Thyroid gland (tissue), 4 donors: ENCODE measurements around the gene SND1.

Source experiments
- POLR2A ChIP-seq, 2 donors: fragments of 450-650 bp; IDR thresholded peaks; one replicate each; pipeline ENCODE4 v1.6.1; 2017; ENCODE audit warnings: antibody characterized with exemption in 2 of 2, mild to moderate bottlenecking in 2 of 2, moderate library complexity in 1 of 2
- TF ChIP-seq, protein P1 (sequence below), 6 experiments: fragments of 200-600 bp in 3 of 6; fragments of 450-650 bp in 3 of 6; sonication (generic) in 3 of 6; IDR thresholded peaks; one replicate each; pipeline ENCODE4 v1.5.1; 2016 to 2019; ENCODE audit warnings: antibody characterized with exemption in 6 of 6, mild to moderate bottlenecking in 2 of 6, inconsistent platforms in 1 of 6, moderate library complexity in 1 of 6

DNA sequence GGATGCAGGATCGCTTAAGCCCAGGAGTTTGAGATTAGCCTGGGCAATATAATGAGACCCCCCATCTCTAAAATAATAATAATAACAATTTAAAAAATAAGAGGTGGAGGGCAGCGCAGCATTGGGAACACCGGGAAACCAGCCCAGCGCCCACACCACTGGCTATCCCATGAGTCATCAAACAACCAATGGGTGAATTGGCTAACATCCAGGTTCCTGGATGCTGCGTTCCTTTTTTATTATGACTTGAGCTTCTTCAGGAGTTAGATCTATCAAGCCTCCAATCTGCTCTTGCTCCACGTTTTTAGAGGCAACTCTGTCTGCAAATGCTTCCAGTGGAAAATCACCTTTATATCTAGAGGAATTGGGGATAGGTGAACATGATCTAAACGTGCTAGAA, 389.2 kb downstream of the SND1 start:
- TF ChIP-seq, protein P1, sequence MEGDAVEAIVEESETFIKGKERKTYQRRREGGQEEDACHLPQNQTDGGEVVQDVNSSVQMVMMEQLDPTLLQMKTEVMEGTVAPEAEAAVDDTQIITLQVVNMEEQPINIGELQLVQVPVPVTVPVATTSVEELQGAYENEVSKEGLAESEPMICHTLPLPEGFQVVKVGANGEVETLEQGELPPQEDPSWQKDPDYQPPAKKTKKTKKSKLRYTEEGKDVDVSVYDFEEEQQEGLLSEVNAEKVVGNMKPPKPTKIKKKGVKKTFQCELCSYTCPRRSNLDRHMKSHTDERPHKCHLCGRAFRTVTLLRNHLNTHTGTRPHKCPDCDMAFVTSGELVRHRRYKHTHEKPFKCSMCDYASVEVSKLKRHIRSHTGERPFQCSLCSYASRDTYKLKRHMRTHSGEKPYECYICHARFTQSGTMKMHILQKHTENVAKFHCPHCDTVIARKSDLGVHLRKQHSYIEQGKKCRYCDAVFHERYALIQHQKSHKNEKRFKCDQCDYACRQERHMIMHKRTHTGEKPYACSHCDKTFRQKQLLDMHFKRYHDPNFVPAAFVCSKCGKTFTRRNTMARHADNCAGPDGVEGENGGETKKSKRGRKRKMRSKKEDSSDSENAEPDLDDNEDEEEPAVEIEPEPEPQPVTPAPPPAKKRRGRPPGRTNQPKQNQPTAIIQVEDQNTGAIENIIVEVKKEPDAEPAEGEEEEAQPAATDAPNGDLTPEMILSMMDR (IDR thresholded peaks at IDR 0.05), result no peak
- no peak for TF ChIP-seq POLR2A (IDR thresholded peaks at IDR 0.05)
